GM18511 (cell line): ENCODE data around the gene PAPPA2.

Experiments
- ATAC-seq: cut with Tn5 transposase; IDR thresholded peaks from one replicate; pipeline ENCODE4 v1.9.1; 2021; ENCODE audit warnings: mild to moderate bottlenecking, moderate library complexity; ENCODE audit not compliant: unreplicated experiment

The PAPPA2 gene

GRCh38 chr1:176885341-176885740 lies 422.4 kb downstream of the PAPPA2 start:
- no peak for ATAC-seq

GRCh38 chr1:176885751-176886150 lies 422.8 kb downstream of the PAPPA2 start:
- no peak for ATAC-seq

GRCh38 chr1:176888471-176889032 lies 425.6 kb downstream of the PAPPA2 start:
- ATAC-seq = no peak

GRCh38 chr1:176893625-176894352 lies 430.8 kb downstream of the PAPPA2 start:
- ATAC-seq = no peak

- ATAC-seq = no peak
Measured at GRCh38 chr1:176894450-176894849, 431.5 kb downstream of the PAPPA2 start.
